ENCODE results near the gene RBFOX1.
A peak's percentile ranks its signal among the peaks of the same experiment; 100 is the strongest.

Gene RBFOX1

GRCh38 chr16:7680296-7680695, 347.7 kb downstream of the RBFOX1 start:
- DNase-seq (ENCODE audit: low read depth, low spot score), result no peak

GRCh38 chr16:7688811-7689210, 356.2 kb downstream of the RBFOX1 start:
- no peak for DNase-seq (ENCODE audit: low read depth, low spot score)

GRCh38 chr16:7689234-7689633, 356.6 kb downstream of the RBFOX1 start:
- peak; percentile 12 for DNase-seq (ENCODE audit: low read depth, low spot score)

- DNase-seq (ENCODE audit: low read depth, low spot score), result no peak
These were observed 358.9 kb downstream of the RBFOX1 start for GRCh38 chr16:7691533-7691932.

- no peak for DNase-seq (ENCODE audit: low read depth, low spot score)
These were observed 371.0 kb downstream of the RBFOX1 start for GRCh38 chr16:7703672-7704071.

- no peak for DNase-seq (ENCODE audit: low read depth, low spot score)
These were observed 373.2 kb downstream of the RBFOX1 start for GRCh38 chr16:7705885-7706284.

- no peak for DNase-seq (ENCODE audit: low read depth, low spot score)
These were observed 376.5 kb downstream of the RBFOX1 start for GRCh38 chr16:7709186-7709585.

- no peak for DNase-seq (ENCODE audit: low read depth, low spot score)
These were observed 380.6 kb downstream of the RBFOX1 start for GRCh38 chr16:7713244-7713643.

- no peak for DNase-seq (ENCODE audit: low read depth, low spot score)
These were observed 382.1 kb downstream of the RBFOX1 start for GRCh38 chr16:7714775-7715174.

GRCh38 chr16:7716660-7717550, 384.3 kb downstream of the RBFOX1 start:
- no peak for DNase-seq (ENCODE audit: low read depth, low spot score)

- no peak for DNase-seq (ENCODE audit: low read depth, low spot score)
These were observed 390.1 kb downstream of the RBFOX1 start for GRCh38 chr16:7722761-7723160.

- no peak for DNase-seq (ENCODE audit: low read depth, low spot score)
These were observed 398.5 kb downstream of the RBFOX1 start for GRCh38 chr16:7731141-7731540.

- no peak for DNase-seq (ENCODE audit: low read depth, low spot score)
These were observed 403.6 kb downstream of the RBFOX1 start for GRCh38 chr16:7736138-7736665.

GRCh38 chr16:7742626-7743025, 410.0 kb downstream of the RBFOX1 start:
- DNase-seq (ENCODE audit: low read depth, low spot score), result no peak

GRCh38 chr16:7744546-7745264, 412.1 kb downstream of the RBFOX1 start:
- no peak for DNase-seq (ENCODE audit: low read depth, low spot score)

GRCh38 chr16:7745276-7745675, 412.6 kb downstream of the RBFOX1 start:
- DNase-seq (ENCODE audit: low read depth, low spot score), result no peak

GRCh38 chr16:7746941-7747340, 414.3 kb downstream of the RBFOX1 start:
- no peak for DNase-seq (ENCODE audit: low read depth, low spot score)

GRCh38 chr16:7748522-7748921, 415.9 kb downstream of the RBFOX1 start:
- no peak for DNase-seq (ENCODE audit: low read depth, low spot score)

GRCh38 chr16:7755347-7755882, 422.8 kb downstream of the RBFOX1 start:
- DNase-seq (ENCODE audit: low read depth, low spot score), result no peak
